GM19099 (cell line): ENCODE measurements around the gene APOLD1.

Source experiments
- POLR2A ChIP-seq: IDR thresholded peaks from 3 replicates; pipeline ENCODE4 v1.6.1; 2011; ENCODE audit warnings: low read depth; ENCODE audit not compliant: insufficient read length; ENCODE audit errors: extremely low read depth

Gene APOLD1

GRCh38 chr12:12796928-12797793 lies 11.7 kb downstream of the APOLD1 start:
- TF ChIP-seq POLR2A, result no peak

GRCh38 chr12:12797794-12798152 lies 12.3 kb downstream of the APOLD1 start:
- no peak for TF ChIP-seq POLR2A

DNA sequence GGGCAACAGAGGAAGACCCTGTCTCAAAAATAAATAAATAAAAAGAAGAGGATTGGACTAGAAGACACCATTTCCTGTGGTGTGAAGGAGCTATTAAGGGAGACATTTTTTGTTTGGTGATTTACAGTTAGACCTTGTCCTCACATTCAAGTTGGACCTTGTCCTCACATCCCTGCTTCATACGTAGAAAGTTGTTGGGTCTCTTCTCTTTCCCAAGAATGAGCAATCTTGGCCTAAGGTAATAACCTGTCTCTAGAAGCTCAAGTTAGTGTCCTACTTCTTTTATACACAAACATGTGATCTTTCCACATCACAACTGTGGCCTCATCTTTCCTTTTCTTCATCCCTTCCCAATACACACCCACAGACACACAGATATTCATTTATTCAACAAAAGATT lies 13.0 kb downstream of the APOLD1 start:
- no peak for TF ChIP-seq POLR2A

GRCh38 chr12:12799163-12799920 lies 13.9 kb downstream of the APOLD1 start:
- TF ChIP-seq POLR2A, result no peak

DNA sequence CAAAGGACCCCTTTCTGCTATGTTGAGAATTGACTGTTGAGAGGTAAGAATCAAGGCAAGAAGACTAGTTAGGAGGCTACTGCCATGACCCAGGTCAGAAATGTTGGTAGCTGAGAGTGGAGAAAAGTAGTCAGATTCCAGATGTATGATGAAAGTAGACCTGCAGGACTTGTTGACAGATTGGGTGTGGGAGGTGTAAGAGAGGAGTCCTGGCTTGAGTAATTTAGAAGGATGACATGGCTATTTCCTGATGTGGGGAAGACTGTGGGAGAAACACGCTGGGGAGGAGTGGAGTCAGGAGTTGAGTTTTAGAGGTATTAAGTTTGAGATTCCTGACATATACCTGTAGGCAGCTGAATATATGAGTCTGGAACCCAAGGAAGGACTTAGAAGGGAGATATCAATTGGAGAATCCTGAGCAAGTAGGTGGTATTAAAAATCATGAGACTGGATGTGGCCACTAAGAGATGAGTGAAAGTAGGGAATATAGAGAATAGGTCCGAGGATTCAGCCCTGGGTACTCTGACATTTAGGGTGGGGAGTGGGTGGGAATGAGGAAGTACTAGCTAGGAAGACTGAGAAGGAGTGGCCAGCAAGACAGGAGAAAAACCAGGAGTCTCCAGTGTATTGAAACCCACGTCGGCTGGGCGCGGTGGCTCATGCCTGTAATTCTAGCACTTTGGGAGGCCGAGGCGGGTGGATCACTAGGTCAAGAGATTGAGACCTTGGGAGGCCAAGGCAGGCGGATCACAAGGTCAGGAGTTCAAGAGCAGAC lies 15.1 kb downstream of the APOLD1 start:
- no peak for TF ChIP-seq POLR2A

- TF ChIP-seq POLR2A, result no peak
Observed at GRCh38 chr12:12803186-12803585, 17.7 kb downstream of the APOLD1 start.

DNA sequence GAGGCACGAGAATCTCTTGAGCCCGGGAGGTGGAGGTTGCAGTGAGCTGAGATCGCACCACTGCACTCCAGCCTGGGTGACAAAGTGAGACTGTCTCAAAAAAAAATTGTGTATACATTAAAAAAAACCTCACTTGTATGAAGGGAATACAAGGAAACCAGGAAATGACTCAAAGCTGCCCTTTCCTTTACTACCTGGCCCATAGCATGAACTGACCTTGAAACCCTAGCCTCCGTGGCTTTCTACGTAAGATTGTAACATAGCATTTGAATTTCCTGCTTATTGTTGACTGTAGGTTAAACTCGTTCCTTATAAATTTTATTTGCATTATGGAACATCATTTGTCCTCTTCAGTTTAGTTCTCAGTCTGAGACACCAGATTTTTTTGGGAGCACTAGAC lies 18.6 kb downstream of the APOLD1 start:
- TF ChIP-seq POLR2A, result no peak

GRCh38 chr12:12804432-12804886 lies 19.0 kb downstream of the APOLD1 start:
- TF ChIP-seq POLR2A, result no peak

- no peak for TF ChIP-seq POLR2A
Observed at GRCh38 chr12:12806784-12807516, 21.5 kb downstream of the APOLD1 start.

DNA sequence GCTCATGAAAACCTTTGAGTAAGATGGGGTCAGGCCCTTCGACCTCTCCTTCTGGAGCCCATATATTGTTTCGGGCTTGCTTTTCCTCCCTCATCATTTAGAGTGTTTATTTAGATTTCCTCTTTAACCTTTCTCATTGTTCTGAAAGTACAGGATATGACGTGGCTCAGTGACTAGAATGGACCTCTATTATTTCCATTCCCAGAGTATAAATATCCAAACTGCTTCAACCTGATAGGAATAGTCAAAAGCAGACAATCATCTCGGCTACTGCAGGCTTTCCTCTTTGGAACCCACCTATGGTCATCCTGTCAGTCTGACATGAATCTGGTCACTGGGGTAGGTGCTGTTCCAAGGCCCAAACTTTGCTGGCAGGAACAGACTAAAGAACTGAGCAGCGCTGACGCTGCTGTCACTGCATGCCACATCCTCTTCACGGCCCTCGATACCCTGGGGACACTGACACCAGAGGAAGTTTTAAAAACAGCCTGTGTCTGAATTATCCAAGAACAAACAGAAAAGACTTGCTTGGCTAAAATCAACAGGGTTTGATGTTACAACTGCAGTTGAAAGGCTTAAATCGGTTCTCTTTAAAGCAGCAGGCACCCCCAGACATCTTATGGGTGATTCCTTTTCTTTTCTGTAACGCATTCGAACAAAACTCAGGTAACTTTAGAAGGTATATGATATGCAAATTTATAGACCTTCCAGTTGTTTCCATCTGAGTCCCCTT lies 22.7 kb downstream of the APOLD1 start:
- peak; percentile 34 for TF ChIP-seq POLR2A

GRCh38 chr12:12810553-12811021 lies 25.1 kb downstream of the APOLD1 start:
- no peak for TF ChIP-seq POLR2A

GRCh38 chr12:12811343-12811742 lies 25.9 kb downstream of the APOLD1 start:
- TF ChIP-seq POLR2A, result no peak

DNA sequence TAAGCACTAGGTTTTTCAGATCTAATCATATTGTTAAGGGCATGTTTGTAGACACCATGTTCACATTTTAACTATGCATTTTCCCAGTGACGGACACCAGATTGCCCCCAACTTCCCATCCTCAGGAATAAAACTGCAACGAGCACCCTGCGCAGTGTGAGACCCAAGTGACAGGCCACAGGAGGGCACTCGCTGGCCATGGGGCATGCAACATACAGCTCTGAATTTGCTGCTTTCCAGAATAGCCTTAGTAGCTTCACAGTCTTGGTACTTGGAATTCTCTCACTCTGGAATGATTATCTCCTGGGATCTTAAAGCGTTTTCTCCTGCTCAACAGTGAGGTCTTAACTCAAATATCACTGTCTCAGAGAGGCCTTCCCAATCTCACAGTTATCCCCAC lies 26.7 kb downstream of the APOLD1 start:
- TF ChIP-seq POLR2A, result no peak

GRCh38 chr12:12812618-12813119 lies 27.2 kb downstream of the APOLD1 start:
- no peak for TF ChIP-seq POLR2A
